A673 (cell line): ENCODE data around the gene RPTOR.

Source experiments
- EZH2 ChIP-seq: fragments of 200-600 bp; sonication (generic); IDR thresholded peaks from 2 replicates; pipeline ENCODE4 v1.6.1; 2017; ENCODE audit warnings: borderline replicate concordance, low read depth, mild to moderate bottlenecking, mixed read lengths, antibody characterized with exemption, low read length; ENCODE audit not compliant: poor library complexity, severe bottlenecking
- TF ChIP-seq, protein P1 (sequence below): fragments of 300-800, 200-600 bp; sonication (generic); conservative IDR thresholded peaks from 2 replicates; pipeline ENCODE4 v1.5.1; 2017; ENCODE audit warnings: low read depth, mild to moderate bottlenecking, antibody characterized with exemption, low read length, moderate library complexity, mixed read lengths

GRCh38 chr17:80712606-80713005, 168.0 kb downstream of the RPTOR start:
- TF ChIP-seq, protein P1, sequence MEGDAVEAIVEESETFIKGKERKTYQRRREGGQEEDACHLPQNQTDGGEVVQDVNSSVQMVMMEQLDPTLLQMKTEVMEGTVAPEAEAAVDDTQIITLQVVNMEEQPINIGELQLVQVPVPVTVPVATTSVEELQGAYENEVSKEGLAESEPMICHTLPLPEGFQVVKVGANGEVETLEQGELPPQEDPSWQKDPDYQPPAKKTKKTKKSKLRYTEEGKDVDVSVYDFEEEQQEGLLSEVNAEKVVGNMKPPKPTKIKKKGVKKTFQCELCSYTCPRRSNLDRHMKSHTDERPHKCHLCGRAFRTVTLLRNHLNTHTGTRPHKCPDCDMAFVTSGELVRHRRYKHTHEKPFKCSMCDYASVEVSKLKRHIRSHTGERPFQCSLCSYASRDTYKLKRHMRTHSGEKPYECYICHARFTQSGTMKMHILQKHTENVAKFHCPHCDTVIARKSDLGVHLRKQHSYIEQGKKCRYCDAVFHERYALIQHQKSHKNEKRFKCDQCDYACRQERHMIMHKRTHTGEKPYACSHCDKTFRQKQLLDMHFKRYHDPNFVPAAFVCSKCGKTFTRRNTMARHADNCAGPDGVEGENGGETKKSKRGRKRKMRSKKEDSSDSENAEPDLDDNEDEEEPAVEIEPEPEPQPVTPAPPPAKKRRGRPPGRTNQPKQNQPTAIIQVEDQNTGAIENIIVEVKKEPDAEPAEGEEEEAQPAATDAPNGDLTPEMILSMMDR: no peak
- TF ChIP-seq EZH2: no peak
